Measurements from ENCODE around the gene TMPRSS11D.

TMPRSS11D gene

DNA sequence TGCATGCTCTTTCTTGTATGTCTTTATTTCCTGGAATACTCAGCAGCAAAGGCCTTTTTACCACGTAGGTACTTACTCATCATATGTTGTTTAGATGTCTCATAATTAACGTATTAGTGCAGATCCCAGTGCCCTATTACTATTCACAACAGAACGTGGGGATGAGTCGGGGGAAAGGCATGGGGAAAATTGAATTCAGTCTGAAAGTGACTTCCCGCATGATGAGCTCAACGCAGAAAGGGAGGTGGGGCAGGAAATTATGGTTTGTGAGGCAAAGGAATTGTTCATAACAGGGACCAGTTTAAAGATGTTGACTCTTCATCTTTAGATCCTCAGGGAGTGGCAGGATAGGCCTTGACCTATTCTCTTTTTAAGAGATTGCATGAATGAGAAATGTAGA is 2.0 kb upstream of the TMPRSS11D start:
- no peak for DNase-seq (ENCODE audit: low read depth)

DNA sequence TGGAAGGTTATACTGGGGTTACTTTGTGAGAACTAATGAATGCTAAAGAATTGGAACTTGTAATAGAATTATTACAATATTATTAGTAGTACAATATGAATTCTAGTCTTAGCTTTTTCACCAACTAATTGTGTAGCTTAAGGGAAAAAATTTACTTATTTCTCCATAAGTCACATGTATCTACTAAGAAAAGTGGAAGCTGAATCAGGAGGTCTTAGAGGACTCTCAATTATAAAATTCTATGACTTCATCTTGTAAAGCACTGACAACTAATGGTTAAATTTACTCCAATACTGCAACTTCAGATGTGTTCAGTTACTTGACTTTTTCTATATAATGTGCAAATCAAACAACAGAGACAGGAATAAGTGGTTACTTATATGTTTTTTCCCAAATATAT is 899 bp upstream of the TMPRSS11D start:
- no peak for DNase-seq (ENCODE audit: low read depth)

DNA sequence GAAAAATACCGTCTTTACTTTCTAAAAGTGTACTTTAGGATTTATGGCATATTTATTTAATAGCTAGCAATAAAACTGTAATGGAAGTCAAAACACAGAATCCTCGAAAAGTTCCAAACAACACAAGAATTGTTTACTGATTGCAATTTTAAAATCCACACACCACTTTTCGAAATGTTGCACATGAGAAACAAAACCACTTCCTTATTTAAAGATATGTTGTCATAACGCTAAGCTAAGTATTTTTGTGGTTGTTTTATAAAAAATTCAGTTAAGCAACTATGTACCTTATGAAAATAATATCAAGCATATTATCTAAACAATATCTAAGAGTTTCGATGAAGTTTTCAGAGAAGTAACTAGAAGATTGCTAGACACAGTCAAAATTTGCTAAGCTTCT is 344 bp downstream of the TMPRSS11D start:
- no peak for DNase-seq (ENCODE audit: low read depth)

DNA sequence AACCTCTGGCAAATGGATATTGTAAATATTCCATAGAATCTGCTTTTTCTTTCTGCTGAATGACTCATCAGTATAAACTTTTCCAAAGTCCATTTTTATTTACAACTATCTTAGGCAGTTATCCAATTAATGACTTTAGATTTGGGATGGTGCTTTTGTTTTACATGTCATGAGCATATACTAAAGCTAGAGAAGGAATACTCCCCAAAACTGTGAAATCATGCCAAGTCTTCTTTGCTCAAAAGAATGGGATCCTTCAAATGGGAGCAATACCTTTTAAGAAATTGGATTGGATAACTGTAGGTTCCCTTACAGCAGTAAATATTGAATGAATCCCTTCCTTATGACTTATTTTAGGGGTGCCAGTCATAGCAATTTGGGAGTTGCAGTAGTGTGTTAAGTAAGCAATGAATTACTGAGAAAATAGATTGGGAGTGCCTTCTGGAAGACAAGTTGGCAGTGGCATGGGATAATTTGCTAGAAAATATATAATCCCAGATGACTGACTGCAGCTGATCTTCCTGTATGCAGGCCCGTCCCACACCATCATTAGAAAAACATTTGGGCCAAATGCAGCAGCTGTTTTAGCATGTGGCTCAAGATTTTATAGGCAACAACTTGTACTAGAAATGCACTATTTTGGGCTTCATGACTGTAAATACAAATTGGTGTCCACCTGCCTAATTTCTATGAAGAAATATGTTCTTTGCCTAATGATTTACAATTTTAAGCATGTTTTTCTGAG is 2.8 kb downstream of the TMPRSS11D start:
- DNase-seq (ENCODE audit: low read depth): no peak

DNA sequence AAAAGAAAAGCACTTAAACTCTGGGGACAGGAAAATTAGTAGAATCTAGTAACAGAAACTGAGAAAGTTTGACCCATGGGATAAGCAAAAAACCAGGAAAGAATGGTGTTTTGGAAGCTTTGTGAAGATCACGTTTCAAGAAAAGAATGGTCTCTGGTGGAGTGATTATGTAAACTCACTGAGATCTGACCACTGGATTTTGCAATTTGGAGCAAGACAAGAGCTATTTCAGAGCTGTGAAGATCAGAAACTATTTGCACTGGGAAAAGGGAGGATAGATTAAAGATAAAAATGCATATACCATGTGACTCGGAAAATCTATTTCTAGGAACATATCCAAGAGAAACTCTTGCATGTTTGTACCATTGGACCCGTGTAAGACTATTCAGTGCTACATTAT is 4.3 kb downstream of the TMPRSS11D start:
- DNase-seq (ENCODE audit: low read depth): no peak

DNA sequence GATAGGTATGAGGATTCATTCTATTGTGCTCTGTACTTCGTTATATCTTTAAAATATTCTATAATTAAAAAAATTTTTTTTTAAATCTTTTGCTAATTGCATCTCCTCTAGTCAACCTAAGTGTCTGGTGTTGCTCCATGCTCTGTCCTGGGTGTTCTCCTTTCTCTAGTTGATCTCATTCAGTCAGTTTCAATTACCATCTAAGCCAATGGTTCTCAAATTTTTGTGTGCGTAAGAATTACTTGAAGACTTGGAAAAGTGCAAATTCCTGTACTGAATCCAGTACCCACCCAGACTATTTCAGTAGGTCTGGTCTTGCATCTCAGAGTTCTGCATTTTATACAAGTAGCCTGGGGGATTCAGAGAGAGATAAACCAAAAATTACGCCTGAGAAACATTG is 6.7 kb downstream of the TMPRSS11D start:
- DNase-seq (ENCODE audit: low read depth): no peak

DNA sequence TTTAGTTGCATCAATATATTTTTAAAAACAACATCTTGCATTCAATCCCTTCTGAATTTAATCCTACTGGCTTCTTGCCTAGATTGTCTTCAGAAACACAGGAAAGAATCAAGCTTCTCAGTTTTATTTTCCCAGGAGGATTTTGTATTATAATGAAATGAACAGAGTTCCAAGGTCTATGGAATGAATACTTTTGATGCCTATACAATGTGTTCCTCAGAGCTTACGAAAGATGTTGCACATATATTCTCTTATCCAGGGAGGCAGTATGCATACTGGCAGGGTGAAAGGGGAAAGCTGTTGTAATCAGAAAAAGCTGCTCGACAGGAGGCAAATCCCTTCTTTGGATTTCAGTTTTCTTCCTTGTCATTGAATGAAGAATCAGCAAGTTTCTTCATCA is 8.8 kb downstream of the TMPRSS11D start:
- no peak for DNase-seq (ENCODE audit: low read depth)

DNA sequence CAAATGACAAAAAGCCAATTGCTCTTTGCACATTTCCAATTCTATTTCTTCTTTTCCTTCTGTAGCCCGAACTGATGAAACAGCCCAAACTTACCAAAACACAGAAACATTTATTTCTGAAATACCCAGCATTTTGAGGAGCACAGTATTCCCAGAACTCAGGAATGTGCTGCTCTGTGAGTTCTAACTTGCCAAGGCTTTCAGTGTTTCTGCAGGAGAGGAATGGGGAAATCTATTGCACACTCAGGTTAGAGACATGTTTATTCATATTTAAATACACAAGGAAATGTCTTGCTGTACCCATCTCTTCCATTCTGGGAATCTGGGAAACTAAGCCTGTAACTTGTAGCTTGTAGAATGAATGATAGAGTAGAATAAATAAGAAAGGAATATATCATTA is 10.7 kb downstream of the TMPRSS11D start:
- DNase-seq (ENCODE audit: low read depth): no peak

DNA sequence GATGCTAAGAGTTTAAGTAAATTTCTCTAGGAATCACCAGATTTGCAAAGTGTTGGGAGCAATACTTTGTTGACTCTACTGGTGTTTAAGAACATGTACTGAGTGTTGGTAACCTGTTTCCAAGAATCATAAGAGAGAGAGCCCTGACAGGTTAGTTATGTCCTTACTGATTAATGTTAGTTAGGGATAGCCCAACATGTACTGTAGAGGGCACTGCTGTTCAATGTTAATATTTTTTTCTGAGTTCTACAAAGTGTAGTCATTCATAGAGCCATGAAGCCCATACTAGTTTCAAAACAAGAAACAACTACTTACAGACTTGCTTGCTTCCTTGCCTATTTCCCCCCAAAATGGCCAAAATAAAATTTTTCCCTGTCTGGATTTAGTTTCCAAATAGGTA is 11.9 kb downstream of the TMPRSS11D start:
- DNase-seq (ENCODE audit: low read depth): no peak

DNA sequence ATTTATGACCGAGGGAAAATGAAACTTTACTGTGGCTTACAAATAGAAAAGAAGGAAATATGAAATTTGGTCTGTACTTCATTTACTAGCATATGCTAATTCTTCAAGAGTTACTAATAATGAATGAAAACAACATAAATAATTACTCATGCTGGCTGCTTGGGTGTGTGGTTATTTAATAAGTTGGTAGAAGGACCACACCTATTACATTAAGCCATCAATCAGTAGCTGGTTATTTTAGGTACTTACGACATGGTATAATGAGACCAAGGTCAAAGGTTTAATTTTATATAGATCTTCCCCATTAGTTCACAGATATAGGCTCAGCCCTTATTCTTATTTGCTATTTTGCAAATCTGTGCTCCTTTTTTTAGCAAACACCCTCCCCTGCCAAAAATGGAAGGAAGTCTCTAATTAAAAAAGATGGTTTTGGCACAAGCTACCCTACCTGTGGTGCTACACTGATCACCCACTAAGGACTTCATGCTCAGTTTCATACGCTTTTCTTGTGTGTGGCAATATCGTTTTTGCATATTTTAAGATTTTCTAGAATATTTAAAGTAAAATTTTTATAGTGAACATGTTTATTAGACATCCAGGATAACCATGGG is 14.1 kb downstream of the TMPRSS11D start:
- no peak for DNase-seq (ENCODE audit: low read depth)

DNA sequence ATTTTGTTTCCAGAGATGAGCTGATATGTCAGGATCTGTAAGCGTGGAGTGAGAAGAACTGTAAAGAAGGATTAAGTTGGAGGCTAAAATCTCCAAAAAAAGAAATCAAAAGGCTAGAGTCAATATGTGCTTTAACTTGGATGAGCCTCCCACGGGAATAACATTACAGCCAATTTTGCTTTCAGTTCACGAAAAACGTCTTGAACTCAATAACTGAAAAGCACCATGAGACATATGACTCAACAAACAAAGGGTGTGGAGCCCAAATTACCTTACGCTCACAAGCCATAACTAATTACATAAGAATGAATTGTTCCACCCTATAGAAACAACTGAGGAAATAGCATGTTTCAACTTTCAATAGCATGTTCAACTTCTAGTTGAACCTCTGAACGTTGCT is 22.3 kb downstream of the TMPRSS11D start:
- DNase-seq (ENCODE audit: low read depth): no peak

DNA sequence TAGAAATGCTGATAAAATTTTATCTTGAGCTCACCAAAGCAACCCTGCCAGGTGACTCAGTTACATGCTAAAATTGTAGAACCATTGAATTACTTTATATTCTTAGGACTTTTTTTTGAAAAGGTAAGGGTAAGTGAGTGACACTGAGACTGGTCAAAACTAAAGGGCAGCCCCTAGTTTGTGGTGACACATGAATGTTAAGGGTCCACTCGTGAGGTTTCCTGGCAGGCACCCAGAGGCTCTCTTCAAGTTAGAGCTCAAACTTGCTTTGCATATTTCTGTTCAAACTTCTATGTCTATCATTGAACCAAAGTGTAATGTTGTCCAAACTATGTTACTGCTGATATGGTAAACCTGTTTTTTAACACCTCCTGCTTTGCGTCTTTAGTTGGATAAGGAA is 30.5 kb downstream of the TMPRSS11D start:
- no peak for DNase-seq (ENCODE audit: low read depth)

DNA sequence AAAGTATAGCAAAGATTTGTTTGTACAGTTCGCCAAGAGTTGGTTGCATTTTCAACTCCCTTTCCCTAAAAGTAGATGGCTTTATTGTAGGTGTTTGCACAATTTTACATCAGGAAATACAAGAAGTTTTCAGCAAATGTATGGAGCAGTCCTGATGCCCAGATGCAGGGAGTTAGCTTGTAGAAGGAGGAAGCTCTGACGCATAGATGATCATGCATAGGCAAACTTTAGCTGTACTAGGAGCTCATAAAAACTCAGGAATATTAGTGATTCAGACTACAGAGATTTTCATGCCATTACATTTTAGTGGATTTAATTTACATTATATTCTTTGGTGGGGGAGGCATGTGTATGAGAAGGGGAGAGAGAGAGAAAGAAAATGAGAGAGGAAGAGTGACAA is 62.9 kb downstream of the TMPRSS11D start:
- no peak for DNase-seq (ENCODE audit: low read depth)

DNA sequence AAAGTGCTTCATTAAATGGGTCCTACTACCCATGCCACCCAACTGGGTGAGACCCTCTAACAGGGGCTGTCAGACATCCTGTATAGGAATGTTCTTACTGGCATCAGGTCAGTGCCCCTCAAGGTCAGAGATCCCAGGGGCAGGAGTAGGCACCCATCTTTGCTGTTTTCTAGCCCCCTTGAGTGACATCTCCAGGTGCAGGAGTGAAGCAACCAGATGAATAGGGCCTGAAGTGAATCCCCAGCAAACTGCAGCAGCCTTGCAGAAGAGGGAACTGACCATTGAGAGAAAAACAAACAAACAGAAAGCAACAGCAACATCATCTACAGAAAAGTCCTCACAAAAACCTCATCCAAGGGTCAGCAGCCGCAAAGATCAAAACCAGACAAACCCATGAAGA is 73.8 kb downstream of the TMPRSS11D start:
- DNase-seq (ENCODE audit: low read depth): no peak

DNA sequence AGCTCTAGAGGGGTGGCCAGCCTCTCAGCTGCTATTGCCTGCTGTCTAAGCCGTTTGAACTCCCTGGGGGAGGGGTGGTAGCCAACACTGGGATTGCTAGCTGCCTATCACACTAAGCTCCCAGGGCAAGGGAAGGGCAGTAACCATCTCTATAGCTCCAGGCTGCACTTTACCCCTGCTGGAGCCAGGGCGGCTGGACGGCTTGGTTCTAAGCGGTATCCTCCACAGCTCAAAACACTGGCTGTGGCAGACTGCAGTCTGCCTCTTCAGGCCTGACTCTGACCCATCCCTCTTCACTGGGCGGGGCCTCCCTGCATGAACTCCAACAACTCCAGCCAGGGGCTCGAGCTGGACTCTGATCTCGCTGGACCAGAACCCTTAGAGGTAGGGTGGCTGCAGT is 74.3 kb downstream of the TMPRSS11D start:
- no peak for DNase-seq (ENCODE audit: low read depth)

DNA sequence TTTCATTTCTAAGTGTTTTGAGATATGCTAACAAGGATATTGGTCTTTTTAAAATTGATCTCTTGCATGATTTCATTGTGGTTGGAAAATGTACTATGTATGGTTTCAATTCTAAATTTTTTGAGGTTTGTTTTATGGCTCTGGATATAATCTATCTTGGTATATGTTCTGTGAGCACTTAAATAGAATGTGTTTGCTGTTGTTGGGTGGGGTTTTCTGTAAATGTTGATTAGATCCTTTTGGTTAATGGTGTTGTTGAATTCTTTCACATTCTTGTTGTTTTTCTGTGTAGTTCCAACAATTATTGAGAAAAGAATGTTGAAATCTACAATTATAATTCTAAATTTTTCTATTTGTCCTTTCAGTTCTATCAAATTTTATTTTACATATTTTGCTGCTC is 87.0 kb downstream of the TMPRSS11D start:
- DNase-seq (ENCODE audit: low read depth): no peak

DNA sequence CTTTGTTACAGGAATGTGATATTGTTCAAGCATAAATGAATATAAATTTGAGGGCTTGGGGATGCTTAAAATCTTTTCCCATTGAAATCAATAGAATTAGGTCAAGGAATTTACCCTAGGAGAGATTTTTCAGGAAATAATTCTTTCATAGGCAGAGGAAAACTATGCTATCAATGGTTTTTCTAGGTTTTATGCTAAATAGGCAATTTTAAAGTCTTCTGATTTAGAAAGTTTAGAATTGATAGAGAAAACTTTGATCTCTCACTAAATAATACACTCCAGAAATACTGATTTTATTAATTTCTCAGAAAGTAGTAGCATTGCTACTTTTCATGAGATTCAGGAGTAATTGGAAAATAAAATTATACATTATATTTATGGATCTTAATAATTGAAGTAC is 93.1 kb downstream of the TMPRSS11D start:
- no peak for DNase-seq (ENCODE audit: low read depth)

DNA sequence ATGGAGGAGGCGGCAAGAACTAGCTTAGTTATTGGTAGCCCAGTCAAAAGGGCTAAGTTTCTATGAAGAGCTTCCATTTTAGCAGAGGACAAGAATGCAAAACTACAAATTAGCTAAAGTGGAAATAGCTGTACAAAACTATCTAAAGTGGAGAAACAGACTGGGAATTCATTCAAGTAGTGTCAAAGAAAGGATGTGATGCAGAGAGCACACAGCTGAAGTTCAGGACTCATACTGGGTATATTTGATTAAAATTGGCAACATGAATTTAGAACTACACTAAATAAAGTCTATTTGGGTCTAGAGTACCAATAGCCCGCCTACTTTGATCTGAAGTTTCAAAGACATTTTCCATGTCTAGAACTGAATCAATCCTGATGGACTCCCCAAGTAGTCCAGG is 96.5 kb downstream of the TMPRSS11D start:
- no peak for DNase-seq (ENCODE audit: low read depth)

DNA sequence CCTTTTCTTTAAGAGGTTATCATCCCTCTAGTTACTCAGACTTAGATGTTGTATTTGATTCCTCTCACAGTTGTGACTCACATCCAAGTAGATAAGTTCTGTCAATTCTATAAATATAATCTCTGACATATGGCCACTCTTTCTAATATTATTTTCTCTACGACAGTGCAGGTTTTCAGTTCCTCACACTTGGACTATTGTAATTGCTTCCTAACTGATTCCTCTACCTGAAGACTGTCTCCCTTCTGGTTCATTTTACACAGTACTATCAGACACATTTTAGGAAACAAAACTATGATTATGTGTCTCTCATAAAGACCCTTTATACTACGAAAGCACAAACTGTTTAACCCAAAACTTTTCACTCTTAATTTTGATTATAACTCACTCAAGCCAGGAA is 98.3 kb downstream of the TMPRSS11D start:
- no peak for DNase-seq (ENCODE audit: low read depth)

DNA sequence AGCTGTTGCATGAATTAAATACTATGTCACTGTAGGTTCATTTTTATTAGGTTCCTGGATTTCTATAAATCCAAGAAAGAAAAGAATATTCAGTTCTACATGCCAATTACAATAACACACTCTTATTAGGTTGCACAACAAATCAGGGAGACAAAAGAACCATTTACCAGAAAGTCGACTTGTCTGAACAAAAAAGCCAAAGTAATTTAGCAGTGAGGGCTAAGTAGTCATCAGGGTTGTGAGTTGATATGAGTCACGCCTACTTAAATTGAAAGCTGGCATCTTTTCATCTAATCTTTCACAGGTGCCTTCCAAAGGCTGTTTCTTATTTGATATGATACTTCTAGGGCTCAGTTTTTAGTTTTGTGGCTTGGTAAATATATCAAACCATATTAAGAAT is 104.2 kb downstream of the TMPRSS11D start:
- no peak for DNase-seq (ENCODE audit: low read depth)

DNA sequence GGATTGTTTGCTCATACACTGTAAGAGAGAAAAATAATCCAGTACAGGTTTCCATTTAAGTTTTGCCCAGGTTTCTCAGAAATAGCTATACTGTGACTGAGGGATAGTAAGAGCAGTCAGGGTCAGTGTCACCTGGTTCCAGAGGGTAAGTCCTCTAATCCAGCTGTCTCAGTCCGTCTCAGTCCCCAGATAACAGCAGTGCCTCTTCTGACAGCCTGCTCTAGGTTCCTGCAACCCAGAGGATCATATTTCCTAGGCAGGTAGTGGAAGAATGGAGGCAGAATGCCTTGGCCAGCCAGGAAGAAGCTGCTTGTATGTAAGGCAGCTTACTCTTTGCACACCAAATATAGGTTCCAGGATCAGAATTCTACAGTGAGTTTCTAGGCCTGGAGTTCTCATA is 107.1 kb downstream of the TMPRSS11D start:
- DNase-seq (ENCODE audit: low read depth): no peak

Measured in stimulated activated CD8-positive, alpha-beta memory T cell treated with anti-CD3 and anti-CD28 coated beads, Interleukin-7, amount 100 ng/mL, for 24 hours (primary cell).